Endothelial cell of umbilical vein (primary cell): ENCODE data around the gene THUMPD3. TPM values are rescaled to one million over a fixed set of nuclear protein-coding genes. Genes with fewer than 3 reads are reported as not detected.

Experiments used
- BruUV-seq: library from RNA; stranded (reverse); fragments of 400-500 nt; replicated peaks from 2 replicates; lab custom pipeline; 2021; lab: Mats Ljungman, UMichigan
- CTCF ChIA-PET: fragments of 300-600, 350-600 bp; sonication (Branson Sonifier 250); formaldehyde crosslinking; loops from one replicate; lab custom pipeline; 2021; ENCODE audit warnings: antibody characterized with exemption, inconsistent platforms; lab: Charles Lee
- POLR2A ChIA-PET: fragments of 300-600, 350-600 bp; sonication (Branson Sonifier 250); formaldehyde crosslinking; loops from one replicate; lab custom pipeline; 2021; ENCODE audit warnings: antibody characterized with exemption, inconsistent platforms; lab: Charles Lee
- DNase-seq: peaks from one replicate; pipeline ENCODE4 v3.0.0-alpha.2; 2011; ENCODE audit warnings: low read depth, low spot score
- FAIRE-seq: peaks from 2 replicates; lab custom pipeline; 2011; peaks lifted over from hg19 to GRCh38; lab: Jason Lieb, UNC
- H2AFZ ChIP-seq: 2 replicates; pipeline ENCODE4 v1.6.0; 2012; ENCODE audit warnings: low read depth, low read length, control low read depth, inconsistent platforms
- H3K27ac ChIP-seq: 2 replicates; pipeline ENCODE4 v1.5.1; 2011; ENCODE audit warnings: low read depth, mild to moderate bottlenecking, control low read depth, low read length, moderate library complexity; ENCODE audit not compliant: insufficient read depth
- H3K27me3 ChIP-seq, 2 experiments: 2 replicates each; pipeline versions ENCODE4 v1.6.0 to v1.6.1; 2011; ENCODE audit warnings: low read length in 2 of 2, mixed read lengths in 1 of 2; ENCODE audit not compliant: control insufficient read depth in 2 of 2, insufficient read depth in 2 of 2
- H3K36me3 ChIP-seq, 2 experiments: 2 replicates in 1 of 2; 3 replicates in 1 of 2; pipeline ENCODE4 v1.5.1; 2011; ENCODE audit warnings: low read length in 2 of 2, mild to moderate bottlenecking in 1 of 2, moderate library complexity in 1 of 2; ENCODE audit not compliant: control insufficient read depth in 2 of 2, insufficient read depth in 2 of 2; ENCODE audit errors: extremely low read depth in 1 of 2
- H3K4me1 ChIP-seq: 3 replicates; pipeline ENCODE4 v1.5.1; 2011; ENCODE audit warnings: mild to moderate bottlenecking, low read length; ENCODE audit not compliant: control insufficient read depth, insufficient read depth; ENCODE audit errors: extremely low read depth
- H3K4me2 ChIP-seq: 2 replicates; pipeline ENCODE4 v1.6.1; 2011; ENCODE audit warnings: low read length, control low read depth, mixed read lengths; ENCODE audit not compliant: insufficient read depth
- H3K4me3 ChIP-seq, 3 experiments: fragments of 200-600 bp in 1 of 3; sonication (generic), shearing (Covaris generic) in 1 of 3; replicated peaks in 1 of 3; 2 replicates each; pipeline ENCODE4 v1.5.1; 2011 to 2016; ENCODE audit warnings: control low read depth in 3 of 3, low read length in 3 of 3, mild to moderate bottlenecking in 2 of 3, inconsistent platforms in 1 of 3, low read depth in 1 of 3, moderate library complexity in 1 of 3; ENCODE audit not compliant: insufficient read depth in 1 of 3
- H3K79me2 ChIP-seq: 2 replicates; pipeline ENCODE4 v1.6.0; 2012; ENCODE audit warnings: low read length, inconsistent platforms; ENCODE audit not compliant: control insufficient read depth, insufficient read depth
- H3K9ac ChIP-seq: replicated peaks from 2 replicates; pipeline ENCODE3; 2011; ENCODE audit warnings: low read length, control low read depth; ENCODE audit not compliant: insufficient read depth; ENCODE audit errors: extremely low read depth
- H3K9me1 ChIP-seq: replicated peaks from 3 replicates; pipeline ENCODE4 v1.6.0; 2011; ENCODE audit warnings: mild to moderate bottlenecking, low read length; ENCODE audit not compliant: control insufficient read depth, insufficient read depth; ENCODE audit errors: extremely low read depth
- H3K9me3 ChIP-seq: replicated peaks from 2 replicates; pipeline ENCODE4 v1.5.1; 2012; ENCODE audit warnings: low read length, inconsistent platforms; ENCODE audit not compliant: control insufficient read depth, insufficient read depth
- H4K20me1 ChIP-seq: replicated peaks from 2 replicates; pipeline ENCODE3; 2011; ENCODE audit warnings: mild to moderate bottlenecking, low read length; ENCODE audit not compliant: control insufficient read depth, insufficient read depth; ENCODE audit errors: extremely low read depth
- EZH2 ChIP-seq: IDR thresholded peaks from 2 replicates; pipeline ENCODE4 v1.6.1; 2012; ENCODE audit warnings: borderline replicate concordance, low read depth, mild to moderate bottlenecking, moderate library complexity, low read length, inconsistent platforms; ENCODE audit not compliant: severe bottlenecking
- FOS ChIP-seq: IDR thresholded peaks from 2 replicates; pipeline ENCODE4 v1.6.1; 2011; ENCODE audit warnings: mild to moderate bottlenecking, low read length, moderate library complexity, borderline replicate concordance; ENCODE audit not compliant: insufficient read depth
- GATA2 ChIP-seq: IDR thresholded peaks from 2 replicates; pipeline ENCODE4 v1.7.0; 2011; ENCODE audit warnings: low read depth, mild to moderate bottlenecking, moderate library complexity, mixed read lengths, low read length; ENCODE audit not compliant: insufficient read length, insufficient read depth
- JUN ChIP-seq: IDR thresholded peaks from 2 replicates; pipeline ENCODE4 v1.6.1; 2011; ENCODE audit warnings: borderline replicate concordance, low read depth; ENCODE audit not compliant: insufficient read length, insufficient read depth
- MYC ChIP-seq: IDR thresholded peaks from one replicate; pipeline ENCODE4 v1.6.1; 2011; ENCODE audit warnings: mild to moderate bottlenecking, low read depth, low read length
- POLR2A ChIP-seq: IDR thresholded peaks from 2 replicates; pipeline ENCODE4 v1.6.1; 2012; ENCODE audit warnings: low read depth, mild to moderate bottlenecking, control low read depth, low read length
- POLR2AphosphoS5 ChIP-seq: IDR thresholded peaks from 2 replicates; pipeline ENCODE4 v1.6.1; 2012; ENCODE audit warnings: low read depth, mild to moderate bottlenecking, control low read depth, low read length, moderate library complexity; ENCODE audit not compliant: insufficient read depth
- dilution Hi-C: fragments of 300-500 bp; cut with MboI; formaldehyde crosslinking; loops from one replicate; pipeline ENCODE4 v1.15.0; 2019; ENCODE audit warnings: low sequenced_read_pairs; ENCODE audit not compliant: extremely low pct_ligation_motif_present
- intact Hi-C: fragments of 100-400 bp; cut with micrococcal nuclease; formaldehyde crosslinking; loops from one replicate; pipeline ENCODE4 v1.10.0; 2022
- polyA plus RNA-seq, 4 experiments: library from polyadenylated mRNA; depleted of rRNA in 3 of 4; stranded (reverse) in 3 of 4; unstranded in 1 of 4; fragments of >200 nt; gene quantifications; 2 replicates each; pipeline versions ENCODE4 v1.2.1 to v1.2.3, GENCODE V29; 2011 to 2012; ENCODE audit warnings: missing spikeins in 1 of 4
- total RNA-seq: library from RNA; stranded (reverse); gene quantifications from 2 replicates; pipeline ENCODE4 v1.2.3, GENCODE V29; 2021
- TF ChIP-seq, protein P1 (sequence below), 2 donors: IDR thresholded peaks; 1 replicate in 1 of 2; 2 replicates in 1 of 2; pipeline ENCODE4 v1.5.1; 2011; ENCODE audit warnings: low read length in 2 of 2, mild to moderate bottlenecking in 2 of 2, moderate library complexity in 2 of 2, control low read depth in 1 of 2, inconsistent platforms in 1 of 2, low read depth in 1 of 2; ENCODE audit not compliant: insufficient read depth in 1 of 2; ENCODE audit errors: extremely low read depth in 1 of 2
- TF ChIP-seq, protein P2 (sequence below): IDR thresholded peaks from 2 replicates; pipeline ENCODE4 v1.6.1; 2011; ENCODE audit not compliant: insufficient read depth, insufficient read length

THUMPD3 gene
- total and polyA plus RNA-seq, 2 donors (not counting 3 experiments of a cell fraction or from before 2014, with no cell fraction given): 10.0 to 26.5 TPM

DNA sequence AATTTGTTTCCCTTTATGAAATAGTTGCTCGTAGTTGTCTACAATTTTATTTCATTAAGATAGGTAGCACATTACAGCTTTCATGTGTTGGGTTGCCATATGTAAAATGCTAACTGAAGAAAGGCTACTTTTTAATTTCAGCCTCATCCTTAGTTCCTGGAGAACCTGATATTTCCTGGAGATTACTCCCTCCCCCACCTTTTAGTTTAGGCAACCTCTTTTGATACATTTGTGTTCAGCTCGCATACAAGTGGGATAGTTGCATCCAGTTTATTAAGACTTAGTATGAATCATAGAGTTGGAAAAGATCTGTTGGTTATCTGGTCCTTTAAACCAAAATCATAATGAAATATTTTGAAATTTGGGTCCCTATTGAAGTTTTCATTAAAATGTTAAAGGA lies 40.6 kb downstream of the THUMPD3 start:
- peaks cover 46% of the 10 kb centered on the region for H3K4me1 ChIP-seq
- intact Hi-C loops (no loop called here), dilution Hi-C loops (no loop called here)
- no peaks in the 10 kb centered on the region for H3K27me3 ChIP-seq
- POLR2A ChIA-PET: no interaction called here
- no peak for FAIRE-seq
- H2AFZ ChIP-seq: no peak overlapping the region
- DNase-seq: no peak
- CTCF ChIA-PET: interaction anchor here (2.6 to 2.9 kb wide), 2 partner anchors 17 to 50 kb away, joined by 8 to 17 read pairs; no protein-coding TSS in a partner anchor
- no peak overlapping the region for H3K9ac ChIP-seq
- no peaks in the 10 kb centered on the region for H3K9me3 ChIP-seq
- no peaks in the 10 kb centered on the region for H3K9me1 ChIP-seq
- no peak overlapping the region for H3K27ac ChIP-seq
- TF ChIP-seq EZH2 (no peak), JUN (no peak)
- TF ChIP-seq, protein P1, sequence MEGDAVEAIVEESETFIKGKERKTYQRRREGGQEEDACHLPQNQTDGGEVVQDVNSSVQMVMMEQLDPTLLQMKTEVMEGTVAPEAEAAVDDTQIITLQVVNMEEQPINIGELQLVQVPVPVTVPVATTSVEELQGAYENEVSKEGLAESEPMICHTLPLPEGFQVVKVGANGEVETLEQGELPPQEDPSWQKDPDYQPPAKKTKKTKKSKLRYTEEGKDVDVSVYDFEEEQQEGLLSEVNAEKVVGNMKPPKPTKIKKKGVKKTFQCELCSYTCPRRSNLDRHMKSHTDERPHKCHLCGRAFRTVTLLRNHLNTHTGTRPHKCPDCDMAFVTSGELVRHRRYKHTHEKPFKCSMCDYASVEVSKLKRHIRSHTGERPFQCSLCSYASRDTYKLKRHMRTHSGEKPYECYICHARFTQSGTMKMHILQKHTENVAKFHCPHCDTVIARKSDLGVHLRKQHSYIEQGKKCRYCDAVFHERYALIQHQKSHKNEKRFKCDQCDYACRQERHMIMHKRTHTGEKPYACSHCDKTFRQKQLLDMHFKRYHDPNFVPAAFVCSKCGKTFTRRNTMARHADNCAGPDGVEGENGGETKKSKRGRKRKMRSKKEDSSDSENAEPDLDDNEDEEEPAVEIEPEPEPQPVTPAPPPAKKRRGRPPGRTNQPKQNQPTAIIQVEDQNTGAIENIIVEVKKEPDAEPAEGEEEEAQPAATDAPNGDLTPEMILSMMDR (IDR thresholded peaks at IDR 0.05; ENCODE audit: extremely low read depth in 1 of 2, insufficient read depth in 1 of 2, low read depth in 1 of 2, low read length in 2 of 2): no peak
- H3K79me2 ChIP-seq: peaks cover 100% of the 10 kb centered on the region
- no peaks in the 10 kb centered on the region for H3K36me3 ChIP-seq
- H3K4me2 ChIP-seq: peak overlapping the region; percentile 12
- no TSS peak for BruUV-seq
- H4K20me1 ChIP-seq: peaks cover 44% of the 10 kb centered on the region
- no peak overlapping the region for H3K4me3 ChIP-seq

DNA sequence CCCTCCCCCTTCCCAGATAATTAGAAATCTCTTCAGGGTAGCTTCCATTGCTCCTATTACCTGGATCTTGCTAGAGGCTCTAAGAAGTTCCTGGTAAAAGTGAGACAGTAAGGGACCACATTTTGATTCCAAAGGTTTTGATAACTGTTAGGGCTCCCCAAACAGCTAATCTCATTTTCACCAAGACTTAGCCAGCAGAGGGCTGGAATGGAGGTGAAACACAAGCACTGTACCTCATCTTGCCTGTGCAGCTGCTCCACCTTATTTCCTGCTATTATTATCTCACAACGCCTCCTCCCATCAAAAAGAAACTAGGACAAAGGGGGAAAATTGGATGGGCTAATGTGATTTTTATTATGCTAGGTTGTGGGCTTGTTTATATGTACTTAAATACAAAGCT lies 41.8 kb downstream of the THUMPD3 start:
- CTCF ChIA-PET: interaction anchor here (1.2 to 2.9 kb wide), 6 partner anchors 9 to 51 kb away, joined by 6 to 17 read pairs (median 6); no protein-coding TSS in a partner anchor
- dilution Hi-C loops (no loop called here), intact Hi-C loops (no loop called here)
- Histone ChIP-seq H3K4me3 (no peak overlapping the region), H3K9me1 (no peaks in the 10 kb centered on the region), H3K36me3 (no peaks in the 10 kb centered on the region), H3K4me2 (no peak overlapping the region), H3K9ac (no peak overlapping the region), H3K79me2 (peaks cover 100% of the 10 kb centered on the region), H3K9me3 (no peaks in the 10 kb centered on the region), H2AFZ (no peak overlapping the region), H3K27me3 (no peaks in the 10 kb centered on the region), H3K27ac (no peak overlapping the region), H3K4me1 (peaks cover 46% of the 10 kb centered on the region), H4K20me1 (peaks cover 47% of the 10 kb centered on the region)
- no TSS peak for BruUV-seq
- POLR2A ChIA-PET: no interaction called here
- FAIRE-seq (no peak), DNase-seq (peak; percentile 21)
- no peak for TF ChIP-seq FOS
- TF ChIP-seq EZH2: no peak
- no peak for TF ChIP-seq POLR2AphosphoS5
- no peak for TF ChIP-seq MYC
- TF ChIP-seq, protein P1 (IDR thresholded peaks at IDR 0.05; ENCODE audit: extremely low read depth in 1 of 2, insufficient read depth in 1 of 2, low read depth in 1 of 2, low read length in 2 of 2): no peak
- TF ChIP-seq JUN: no peak
- TF ChIP-seq, protein P2, sequence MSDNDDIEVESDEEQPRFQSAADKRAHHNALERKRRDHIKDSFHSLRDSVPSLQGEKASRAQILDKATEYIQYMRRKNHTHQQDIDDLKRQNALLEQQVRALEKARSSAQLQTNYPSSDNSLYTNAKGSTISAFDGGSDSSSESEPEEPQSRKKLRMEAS: no peak
- no peak for TF ChIP-seq POLR2A
- TF ChIP-seq GATA2: no peak
